HG03571 (cell line): ENCODE data around the gene SPTLC3.

ENCODE experiments used
- ATAC-seq: cut with Tn5 transposase; IDR thresholded peaks from one replicate; pipeline ENCODE4 v1.9.1; 2021; ENCODE audit not compliant: unreplicated experiment

SPTLC3 gene

GRCh38 chr20:12984069-12984765, 24.6 kb upstream of the SPTLC3 start:
- no peak for ATAC-seq

DNA sequence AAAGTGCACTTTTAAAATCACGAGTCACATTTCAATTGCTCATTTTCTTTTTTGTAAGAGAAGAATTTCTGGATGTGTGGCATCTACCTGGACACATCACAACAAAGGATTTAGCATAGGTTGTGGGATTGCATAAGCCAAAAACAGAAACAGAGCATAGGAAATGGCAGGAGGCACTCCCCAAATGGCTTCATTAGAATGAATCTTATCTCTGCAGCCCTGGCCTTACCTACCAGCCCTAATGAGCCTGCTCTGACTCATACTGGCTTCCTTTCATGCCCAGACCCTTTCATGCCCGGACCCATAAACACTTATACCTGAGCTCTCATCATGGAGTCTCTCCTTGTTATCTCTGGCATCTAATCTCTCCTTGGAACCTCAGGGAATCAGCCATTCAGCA, 23.9 kb upstream of the SPTLC3 start:
- no peak for ATAC-seq

- ATAC-seq = no peak
These were observed 21.5 kb upstream of the SPTLC3 start for GRCh38 chr20:12987261-12987660.

- ATAC-seq = no peak
These were observed 19.1 kb upstream of the SPTLC3 start for GRCh38 chr20:12989586-12990115.

- no peak for ATAC-seq
These were observed 11.6 kb upstream of the SPTLC3 start for GRCh38 chr20:12997128-12997655.

DNA sequence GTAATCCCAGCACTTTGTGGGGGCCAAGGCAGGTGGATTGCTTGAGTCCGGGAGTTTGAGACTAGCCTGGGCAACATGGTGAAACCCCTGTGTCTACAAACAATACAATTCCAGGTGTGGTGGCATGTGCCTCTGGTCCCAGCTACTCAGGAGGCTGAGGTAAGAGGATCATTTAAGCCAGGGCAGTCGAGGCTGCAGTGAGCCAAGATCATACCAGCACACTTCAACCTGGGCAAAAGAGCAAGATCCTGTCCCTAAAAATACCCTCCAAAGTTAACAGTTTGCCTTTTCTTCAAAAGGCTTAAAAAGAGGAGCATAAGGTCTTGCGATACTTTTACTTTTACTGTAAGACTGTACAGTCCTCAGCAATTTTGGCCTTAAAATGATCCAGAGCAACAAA, 10.7 kb upstream of the SPTLC3 start:
- ATAC-seq = no peak

DNA sequence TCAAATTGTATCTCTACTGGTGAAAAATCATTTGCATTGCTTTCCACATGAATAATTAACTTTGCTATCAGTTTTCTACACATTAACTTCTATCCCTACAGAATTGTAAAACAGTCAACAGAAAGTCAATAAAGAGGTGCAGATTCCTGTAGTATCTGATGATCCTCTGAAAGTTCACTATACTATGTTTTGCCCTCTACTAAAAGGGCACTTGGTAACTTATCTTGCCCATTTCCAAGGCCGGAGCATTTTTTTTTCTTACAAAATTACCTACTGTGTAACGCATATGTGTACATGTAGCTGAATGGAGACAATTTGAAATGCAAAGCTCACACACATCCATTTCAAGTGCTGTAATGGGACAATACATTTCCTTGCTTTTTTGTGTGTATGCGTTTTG, 9.6 kb upstream of the SPTLC3 start:
- no peak for ATAC-seq

- no peak for ATAC-seq
These were observed 6.5 kb upstream of the SPTLC3 start for GRCh38 chr20:13002251-13002650.

DNA sequence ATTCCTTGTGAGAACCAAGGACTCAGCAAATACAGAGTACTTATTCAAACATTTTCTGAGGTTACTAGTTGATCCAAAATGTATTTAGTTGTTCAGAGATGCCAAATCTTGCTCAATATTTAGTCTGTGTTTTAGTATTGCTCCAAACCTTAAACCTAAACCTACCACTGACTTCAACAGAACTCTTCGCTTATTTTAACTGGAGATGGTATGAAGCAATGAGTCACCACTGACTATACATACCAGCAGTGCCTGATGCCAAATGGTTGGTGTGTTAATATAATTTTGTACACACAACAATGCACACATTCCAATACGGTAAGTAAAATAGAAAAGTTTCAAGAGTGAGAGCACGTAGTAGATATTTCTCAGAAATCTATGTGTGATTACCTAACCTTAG, 1.9 kb upstream of the SPTLC3 start:
- ATAC-seq = no peak

- ATAC-seq = no peak
These were observed 1.2 kb upstream of the SPTLC3 start for GRCh38 chr20:13007596-13007995.

GRCh38 chr20:13009682-13010406, 1.1 kb downstream of the SPTLC3 start:
- peak; percentile 97 for ATAC-seq

GRCh38 chr20:13012886-13013285, 4.1 kb downstream of the SPTLC3 start:
- no peak for ATAC-seq

GRCh38 chr20:13013411-13013810, 4.6 kb downstream of the SPTLC3 start:
- ATAC-seq = no peak

DNA sequence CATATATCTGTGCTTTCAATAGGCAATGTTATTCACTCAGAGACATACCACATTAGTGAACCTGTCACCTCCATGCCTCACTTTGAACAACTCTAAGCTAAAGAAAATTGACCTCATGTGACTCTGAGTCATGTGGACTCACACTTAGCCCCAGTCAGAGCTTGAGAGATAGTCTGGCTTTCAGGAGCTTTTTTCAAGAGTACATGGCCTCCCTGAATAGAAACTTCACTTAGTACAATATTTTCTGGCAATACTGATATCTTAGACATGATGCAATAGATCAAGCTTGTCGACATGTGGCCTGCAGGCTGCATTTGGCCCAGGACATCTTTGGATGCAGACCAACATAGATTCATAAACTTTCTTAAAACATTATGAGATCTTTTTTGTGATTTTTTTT, 8.5 kb downstream of the SPTLC3 start:
- ATAC-seq = no peak

- ATAC-seq = no peak
These were observed 9.2 kb downstream of the SPTLC3 start for GRCh38 chr20:13017883-13018535.

- ATAC-seq = no peak
These were observed 12.6 kb downstream of the SPTLC3 start for GRCh38 chr20:13021205-13021970.

DNA sequence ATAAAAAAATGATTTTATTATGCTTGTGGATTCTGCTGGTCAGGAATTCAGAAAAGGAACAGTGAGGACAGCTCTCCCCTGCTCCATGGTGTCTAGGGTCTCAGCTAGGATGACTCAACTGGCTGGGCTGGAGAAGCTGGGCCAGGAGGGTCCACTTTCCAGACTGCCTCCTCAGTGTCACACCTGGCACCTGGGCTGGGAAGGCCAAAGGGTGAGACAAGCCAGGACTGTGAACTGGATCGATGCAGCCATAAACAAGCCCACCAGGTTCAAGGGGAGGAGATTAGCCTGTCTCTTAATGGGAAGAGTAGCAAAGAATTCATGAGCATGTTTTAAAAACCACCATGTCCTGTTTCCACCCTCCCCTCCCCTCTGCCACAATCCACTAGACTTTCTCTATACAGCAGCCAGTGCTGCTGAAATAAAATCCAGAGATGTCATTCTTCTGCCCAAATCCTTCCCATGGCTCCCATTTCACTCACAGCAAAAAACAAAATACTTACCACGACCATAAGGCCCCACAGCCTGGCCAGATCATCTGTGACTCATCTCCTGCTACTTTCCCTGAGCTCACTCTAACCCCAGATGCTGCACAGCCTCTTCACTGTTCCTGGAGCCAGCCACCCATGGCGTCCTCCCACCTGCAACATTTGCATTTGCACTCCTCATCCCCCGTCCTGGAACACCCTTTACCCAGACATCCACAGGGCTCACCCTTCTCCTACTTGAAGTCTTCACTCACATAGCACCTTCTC, 13.8 kb downstream of the SPTLC3 start:
- no peak for ATAC-seq

DNA sequence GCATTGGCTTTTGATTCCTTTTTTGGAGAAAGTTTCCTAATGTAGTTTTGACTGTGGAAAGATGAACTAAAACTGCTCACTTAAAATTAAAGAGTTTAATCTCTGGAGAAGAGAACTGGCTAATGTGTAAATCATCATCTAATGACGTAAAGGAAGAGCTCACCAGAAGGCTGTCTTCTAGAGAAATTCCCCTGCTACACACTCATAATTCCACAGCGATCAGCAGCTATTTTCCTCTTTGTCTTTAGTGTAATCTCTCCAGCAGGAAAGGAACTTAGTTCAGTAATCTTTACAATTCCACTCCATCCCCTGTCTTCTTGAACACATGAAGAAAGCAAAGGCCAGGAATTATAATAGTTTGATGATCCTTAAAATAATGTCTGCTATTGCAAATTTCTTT, 15.8 kb downstream of the SPTLC3 start:
- ATAC-seq = no peak

DNA sequence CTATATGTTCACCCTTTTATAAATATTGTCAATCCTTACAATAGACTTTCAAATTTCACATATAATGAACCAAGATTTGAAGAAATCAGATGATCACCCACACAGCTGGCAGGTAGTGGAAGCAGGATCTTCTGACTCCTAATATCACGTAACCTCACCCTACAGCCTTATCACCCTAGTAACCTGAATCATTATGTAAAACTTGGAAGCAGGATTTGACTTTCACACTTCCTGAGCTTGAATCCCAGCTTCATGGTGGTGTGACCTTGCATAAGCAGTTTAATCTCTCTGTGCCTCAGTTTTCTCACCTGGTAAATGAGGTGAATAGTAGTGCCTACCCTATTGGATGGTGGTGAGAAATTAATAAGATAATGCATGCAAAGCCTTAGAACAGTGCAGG, 16.4 kb downstream of the SPTLC3 start:
- no peak for ATAC-seq

DNA sequence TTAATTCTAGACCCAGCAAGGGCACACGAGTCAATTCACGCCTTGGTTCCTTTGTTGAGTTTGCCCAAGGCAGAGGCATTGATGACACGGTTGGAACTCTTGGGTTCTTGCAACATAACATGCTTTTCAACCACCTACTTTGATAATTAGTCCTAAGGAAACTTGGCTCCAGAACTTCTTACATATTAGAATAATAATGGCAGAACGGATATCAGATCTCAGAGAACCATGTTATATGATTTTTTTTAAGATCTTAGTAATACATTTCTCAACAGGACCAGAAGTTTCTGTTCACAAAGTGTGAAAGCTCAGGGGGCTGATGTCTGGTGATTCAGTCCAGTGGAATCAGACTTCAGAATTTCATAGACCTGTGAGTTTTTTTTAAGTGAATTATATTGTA, 19.2 kb downstream of the SPTLC3 start:
- ATAC-seq = no peak
